Cardiac fibroblast (primary cell): ENCODE measurements around the gene ME3.

Source experiments
- DNase-seq, 2 donors: peaks; one replicate each; pipeline versions ENCODE4 v3.0.0 to v3.0.0-alpha.2; 2010; ENCODE audit warnings: low read depth in 2 of 2
- H3K4me3 ChIP-seq, 2 donors: replicated peaks in 1 of 2; 1 replicate in 1 of 2; 2 replicates in 1 of 2; pipeline ENCODE4 v1.5.1; 2011; ENCODE audit warnings: low read depth in 2 of 2, low read length in 2 of 2, mild to moderate bottlenecking in 2 of 2, moderate library complexity in 1 of 2
- TF ChIP-seq, protein P1 (sequence below): IDR thresholded peaks from one replicate; pipeline ENCODE4 v1.5.1; 2011; ENCODE audit warnings: low read depth, mild to moderate bottlenecking, low read length, inconsistent platforms

The ME3 gene

DNA sequence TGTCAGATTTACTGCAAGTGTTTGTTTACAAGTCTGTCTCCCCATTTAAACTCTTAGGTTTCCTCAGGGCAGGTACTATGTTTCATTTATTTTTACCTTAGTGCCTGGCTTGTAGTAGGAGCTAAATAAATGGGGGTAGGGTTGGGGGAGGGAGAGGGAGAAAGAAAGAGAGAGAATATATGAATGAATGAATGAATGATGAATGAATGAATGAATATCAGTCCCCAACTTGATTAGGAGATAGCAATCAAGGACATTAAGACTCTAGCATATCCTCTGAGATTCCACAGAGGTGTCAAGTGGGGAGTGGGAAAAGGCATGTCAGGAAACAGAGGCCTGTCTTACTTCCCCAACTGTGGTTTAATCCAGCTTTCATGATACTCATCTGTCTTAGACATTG lies 83.2 kb downstream of the ME3 start:
- no peak overlapping the region for H3K4me3 ChIP-seq
- TF ChIP-seq, protein P1, sequence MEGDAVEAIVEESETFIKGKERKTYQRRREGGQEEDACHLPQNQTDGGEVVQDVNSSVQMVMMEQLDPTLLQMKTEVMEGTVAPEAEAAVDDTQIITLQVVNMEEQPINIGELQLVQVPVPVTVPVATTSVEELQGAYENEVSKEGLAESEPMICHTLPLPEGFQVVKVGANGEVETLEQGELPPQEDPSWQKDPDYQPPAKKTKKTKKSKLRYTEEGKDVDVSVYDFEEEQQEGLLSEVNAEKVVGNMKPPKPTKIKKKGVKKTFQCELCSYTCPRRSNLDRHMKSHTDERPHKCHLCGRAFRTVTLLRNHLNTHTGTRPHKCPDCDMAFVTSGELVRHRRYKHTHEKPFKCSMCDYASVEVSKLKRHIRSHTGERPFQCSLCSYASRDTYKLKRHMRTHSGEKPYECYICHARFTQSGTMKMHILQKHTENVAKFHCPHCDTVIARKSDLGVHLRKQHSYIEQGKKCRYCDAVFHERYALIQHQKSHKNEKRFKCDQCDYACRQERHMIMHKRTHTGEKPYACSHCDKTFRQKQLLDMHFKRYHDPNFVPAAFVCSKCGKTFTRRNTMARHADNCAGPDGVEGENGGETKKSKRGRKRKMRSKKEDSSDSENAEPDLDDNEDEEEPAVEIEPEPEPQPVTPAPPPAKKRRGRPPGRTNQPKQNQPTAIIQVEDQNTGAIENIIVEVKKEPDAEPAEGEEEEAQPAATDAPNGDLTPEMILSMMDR = no peak
- DNase-seq = no peak

DNA sequence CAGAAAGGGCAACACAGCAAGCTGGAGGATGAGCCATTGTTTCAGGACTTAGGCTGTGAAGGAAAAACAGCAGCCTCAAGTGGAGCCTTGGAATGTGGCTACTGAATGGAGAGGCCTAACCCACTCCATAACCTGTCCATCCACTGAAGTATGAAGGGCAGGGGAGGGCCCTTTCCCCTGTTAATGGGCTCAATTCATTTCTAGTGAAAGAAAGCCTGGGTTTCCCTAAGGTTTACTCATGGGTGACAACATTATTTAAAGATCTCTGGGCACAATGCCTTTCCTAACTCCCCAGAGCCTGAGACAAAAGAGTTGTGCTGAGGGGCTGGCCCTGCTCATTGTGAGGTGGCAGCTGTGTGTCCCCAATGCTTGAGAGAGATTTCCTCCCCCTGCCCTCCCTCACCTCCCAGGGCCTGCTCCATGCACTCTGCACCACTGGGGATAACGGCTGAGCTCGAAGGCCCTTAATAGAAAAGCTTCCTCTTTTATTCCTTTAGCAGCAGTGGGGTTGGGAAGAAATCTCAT lies 83.8 kb downstream of the ME3 start:
- TF ChIP-seq, protein P1 = no peak
- H3K4me3 ChIP-seq = no peak overlapping the region
- DNase-seq = peak in 1 of 2 donors; percentile 43

DNA sequence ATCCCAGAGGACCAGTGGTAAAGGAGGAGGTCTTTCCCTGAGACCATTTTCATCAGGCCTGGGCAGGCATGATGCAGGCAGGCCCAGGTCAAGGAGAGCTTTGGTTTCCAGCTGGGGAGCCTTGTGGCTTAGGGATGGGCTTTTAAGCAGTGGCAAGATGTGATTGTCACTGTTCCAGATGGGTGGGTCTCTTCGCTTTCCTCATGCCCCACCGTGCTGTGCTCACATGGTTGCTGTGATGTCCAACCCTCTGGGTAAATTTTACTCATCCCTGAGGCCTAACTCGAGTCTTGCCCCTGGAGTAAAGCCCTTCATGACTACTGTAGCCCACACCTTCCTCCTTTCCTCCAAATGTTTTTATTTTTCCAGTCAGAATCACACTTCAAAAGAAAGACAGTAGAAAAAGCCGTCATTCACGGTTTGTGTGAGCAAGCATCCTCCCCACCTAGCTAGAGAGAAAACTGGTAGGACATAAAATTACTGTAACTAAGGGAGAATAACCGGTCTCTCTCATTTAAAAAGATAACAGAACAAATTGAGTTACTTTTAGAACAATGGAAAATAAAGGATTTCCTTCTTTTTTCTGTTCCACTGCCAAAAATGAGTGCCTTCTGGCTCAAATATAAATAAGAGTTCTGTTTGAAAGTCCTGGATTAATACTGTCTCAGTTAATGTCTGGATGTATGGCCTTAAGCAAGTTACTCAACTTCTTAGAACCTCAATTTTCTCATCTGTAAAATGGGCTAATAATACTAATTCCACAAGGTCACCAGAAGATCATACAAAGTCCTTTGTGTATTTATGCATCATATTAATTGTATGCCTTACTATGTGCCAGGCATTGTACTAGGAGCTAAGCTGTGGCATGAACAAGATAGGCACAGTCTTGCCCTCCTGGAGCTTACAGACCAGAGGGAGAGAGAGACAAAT lies 84.9 kb downstream of the ME3 start:
- peak in 1 of 2 donors; percentile 38 for DNase-seq
- no peak overlapping the region for H3K4me3 ChIP-seq
- TF ChIP-seq, protein P1 = no peak

DNA sequence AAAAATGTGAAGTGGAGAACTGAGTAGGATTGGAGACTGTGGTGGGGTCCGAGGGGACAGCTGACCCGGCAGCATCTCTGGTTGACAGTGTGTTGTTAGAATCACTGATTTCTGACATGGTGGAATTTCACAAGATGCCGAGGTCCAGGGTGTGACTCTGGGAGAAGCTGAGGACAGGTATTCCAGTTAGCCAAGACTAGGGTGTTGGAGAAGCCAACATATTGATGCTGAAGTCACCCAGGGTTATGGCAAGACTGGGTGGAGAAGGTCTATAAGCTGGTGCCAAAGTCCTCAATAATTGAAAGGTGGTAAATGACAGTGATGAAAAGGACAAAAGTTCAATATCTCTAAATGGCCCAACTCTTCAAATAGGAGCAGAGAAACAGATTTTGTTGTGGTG lies 86.1 kb downstream of the ME3 start:
- DNase-seq = no peak
- H3K4me3 ChIP-seq = no peak overlapping the region
- TF ChIP-seq, protein P1 = no peak

DNA sequence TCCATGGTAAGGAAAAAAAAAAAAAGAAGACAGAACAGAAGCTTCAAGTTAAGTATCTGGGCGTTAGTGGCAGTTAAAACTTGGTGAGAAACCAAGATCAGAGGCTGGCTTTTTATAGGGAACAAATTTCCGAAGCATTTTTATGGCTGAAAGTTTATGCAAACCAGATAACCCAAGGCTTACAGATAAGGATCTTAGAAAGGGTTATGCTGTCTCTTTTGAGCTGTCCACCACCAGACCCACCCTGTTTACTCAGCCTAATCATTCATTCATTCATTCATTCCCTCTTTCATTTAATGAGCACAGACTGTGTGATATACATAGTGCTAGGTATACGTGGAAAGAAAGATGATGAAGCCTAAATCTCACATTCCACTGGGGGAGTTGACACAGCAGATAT lies 89.5 kb downstream of the ME3 start:
- no peak for DNase-seq
- TF ChIP-seq, protein P1 = no peak

DNA sequence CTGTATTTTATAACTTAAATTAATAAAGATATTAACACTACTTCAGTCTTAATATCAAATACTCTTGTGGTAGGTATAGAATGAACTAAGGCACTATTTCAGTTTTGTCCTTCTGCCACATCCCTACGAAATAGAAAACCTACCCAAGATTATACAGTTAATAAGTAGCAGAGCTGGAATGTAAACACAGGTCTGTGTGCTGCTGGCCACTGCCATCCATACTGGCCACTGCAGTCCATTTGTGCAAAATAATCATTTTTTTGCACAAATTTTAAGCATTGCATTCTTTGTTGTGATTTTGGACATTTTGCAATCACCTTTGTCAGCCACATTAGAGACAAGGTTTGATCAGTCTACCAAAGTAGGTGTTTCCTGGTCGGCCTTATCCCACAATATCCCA lies 91.9 kb downstream of the ME3 start:
- no peak for DNase-seq
- TF ChIP-seq, protein P1 = no peak
- no peak overlapping the region for H3K4me3 ChIP-seq

More for the DNA sequence above, 89.5 kb downstream of the ME3 start:
- H3K4me3 ChIP-seq = no peak overlapping the region

DNA sequence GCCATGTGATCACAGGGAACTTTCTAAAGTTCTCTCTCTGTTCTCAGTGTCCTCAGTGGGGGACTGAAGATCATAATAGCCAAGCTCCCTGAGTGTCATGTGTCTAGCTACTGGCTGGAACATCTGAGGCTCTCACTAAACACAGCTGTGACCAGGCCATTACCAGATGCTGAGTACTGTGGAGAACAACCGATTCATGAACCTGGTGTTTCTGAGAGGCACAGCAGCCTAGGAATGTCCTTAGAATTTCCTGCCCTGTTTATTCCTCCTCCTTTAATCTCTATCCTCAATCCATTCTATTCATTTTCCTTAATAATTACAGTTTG lies 93.0 kb downstream of the ME3 start:
- TF ChIP-seq, protein P1 = no peak
- no peak overlapping the region for H3K4me3 ChIP-seq
- peak in 1 of 2 donors; percentile 19 for DNase-seq
